SJCRH30 (cell line): ENCODE measurements around the gene SPHK2. TPM values are rescaled to one million over a fixed set of nuclear protein-coding genes. Genes with fewer than 3 reads are reported as not detected.
"Not testable (repeated sequence)": the region's sequence is repeated elsewhere in the genome, so short reads cannot be mapped to it uniquely, and the experiment has no call there.

Experiments
- DNase-seq, 2 experiments: peaks; one replicate each; pipeline ENCODE4 v3.0.0-alpha.2; 2015 to 2020
- H3K27ac ChIP-seq: fragments of 250-450 bp; sonication (Bioruptor Pico); 2 replicates; pipeline ENCODE4 v1.5.1; 2020; ENCODE audit warnings: mild to moderate bottlenecking, moderate library complexity
- H3K27me3 ChIP-seq: fragments of 250-450 bp; sonication (Bioruptor Pico); 2 replicates; pipeline ENCODE4 v1.5.1; 2020; ENCODE audit warnings: mild to moderate bottlenecking, moderate library complexity
- H3K36me3 ChIP-seq: fragments of 250-450 bp; sonication (Bioruptor Pico); 2 replicates; pipeline ENCODE4 v1.5.1; 2020; ENCODE audit warnings: mild to moderate bottlenecking, moderate library complexity
- H3K4me1 ChIP-seq: fragments of 250-450 bp; sonication (Bioruptor Pico); 2 replicates; pipeline ENCODE4 v1.5.1; 2020; ENCODE audit warnings: mild to moderate bottlenecking, moderate library complexity
- H3K4me3 ChIP-seq: fragments of 250-450 bp; sonication (Bioruptor Pico); 2 replicates; pipeline ENCODE4 v1.5.1; 2020; ENCODE audit warnings: mild to moderate bottlenecking, moderate library complexity
- H3K9me3 ChIP-seq: fragments of 250-450 bp; sonication (Bioruptor Pico); replicated peaks from 2 replicates; pipeline ENCODE4 v1.5.1; 2020; ENCODE audit warnings: mild to moderate bottlenecking, moderate library complexity
- total RNA-seq: library from RNA; depleted of rRNA; stranded (reverse); fragments of >200 nt; shearing (Covaris generic); gene quantifications from 2 replicates; pipeline ENCODE4 v1.2.3, GENCODE V29; 2014

Gene SPHK2
- total RNA-seq, 1 experiment from 2014 or later, result 17.4 TPM

DNA sequence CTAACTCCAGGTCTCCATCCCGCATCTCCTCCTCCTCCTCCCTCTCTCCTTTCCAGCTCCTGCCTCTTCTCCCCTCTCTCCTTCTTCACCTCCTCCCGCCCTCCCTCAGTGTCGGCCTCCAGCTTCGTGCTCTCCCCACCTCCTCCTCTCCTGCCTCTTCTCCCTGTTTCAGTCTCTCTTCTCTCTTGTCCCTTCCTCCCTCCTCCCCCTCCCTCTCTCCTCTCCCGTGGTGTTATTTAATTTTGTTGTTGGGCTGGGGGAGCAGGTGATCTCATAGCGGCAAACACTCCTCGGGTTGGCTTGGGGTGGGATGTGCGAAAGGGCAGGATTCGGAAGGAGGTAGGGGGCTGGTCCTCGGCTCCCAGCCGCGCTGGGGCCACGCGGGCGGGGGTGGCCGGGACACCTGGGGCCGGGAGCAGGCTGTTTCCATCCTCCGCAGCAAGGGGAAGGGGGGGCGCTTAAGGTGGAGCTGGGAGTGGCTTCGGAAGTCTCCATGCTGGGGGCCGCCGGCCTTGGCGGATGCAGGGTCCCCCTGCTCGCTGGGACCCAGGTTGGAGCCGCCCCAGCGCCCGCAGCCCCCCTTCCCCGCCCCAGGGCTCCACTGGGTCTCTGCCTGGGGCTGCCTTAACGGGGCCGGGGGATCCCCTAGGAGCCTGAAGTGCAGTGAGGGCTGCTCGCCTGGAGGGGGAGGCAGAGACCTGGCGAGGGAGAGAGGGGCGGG is 26.9 kb downstream of the SPHK2 start, which contains the start of gene CA11:
Gene CA11 (minus strand): TSS at position 187 of the 721 bp plus-strand sequence. CDS start 555 bp downstream, outside the sequence.
- DNase-seq, result peak; percentile 93 to 95
- H3K36me3 ChIP-seq, result no peaks in the 10 kb centered on the region
- no peaks in the 10 kb centered on the region for H3K27me3 ChIP-seq
- H3K9me3 ChIP-seq, result no peaks in the 10 kb centered on the region
- H3K27ac ChIP-seq, result peak within 1 kb of the TSS; percentile 38
- H3K4me3 ChIP-seq, result peak within 1 kb of the TSS; percentile 55
- peaks cover 18% of the 10 kb centered on the region for H3K4me1 ChIP-seq

GRCh38 chr19:48646722-48647216 is 27.5 kb downstream of the SPHK2 start:
- Histone ChIP-seq H3K4me1 (peaks cover 18% of the 10 kb centered on the region), H3K36me3 (no peaks in the 10 kb centered on the region), H3K9me3 (no peaks in the 10 kb centered on the region), H3K27ac (peak overlapping the region; percentile 38; the same call in 1 of the 2 replicates), H3K27me3 (no peaks in the 10 kb centered on the region), H3K4me3 (peak overlapping the region; percentile 55)
- DNase-seq, result no peak

DNA sequence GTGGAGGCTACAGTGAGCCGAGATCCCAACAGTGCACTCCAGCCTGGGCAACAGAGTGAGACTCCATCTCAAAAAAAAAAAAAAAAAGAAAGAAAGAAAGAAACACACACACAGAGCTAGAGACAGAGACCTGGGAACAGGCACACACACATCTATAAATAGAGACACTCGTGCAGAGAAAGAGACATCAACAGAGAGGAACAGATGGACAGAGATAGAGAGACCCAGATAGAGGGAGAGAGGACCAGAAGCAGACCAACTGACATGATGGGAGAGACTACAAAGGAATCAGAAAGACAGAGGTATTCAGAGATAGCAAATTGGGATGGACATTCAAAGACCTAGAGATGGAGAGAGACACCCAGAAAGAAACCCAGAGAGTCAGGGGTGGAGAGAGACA is 28.8 kb downstream of the SPHK2 start:
- H3K36me3 ChIP-seq, result no peaks in the 10 kb centered on the region
- no peaks in the 10 kb centered on the region for H3K9me3 ChIP-seq
- DNase-seq, result no peak
- peaks cover 26% of the 10 kb centered on the region for H3K4me1 ChIP-seq
- H3K27me3 ChIP-seq, result no peaks in the 10 kb centered on the region
- no peak overlapping the region for H3K27ac ChIP-seq
- no peak overlapping the region for H3K4me3 ChIP-seq

DNA sequence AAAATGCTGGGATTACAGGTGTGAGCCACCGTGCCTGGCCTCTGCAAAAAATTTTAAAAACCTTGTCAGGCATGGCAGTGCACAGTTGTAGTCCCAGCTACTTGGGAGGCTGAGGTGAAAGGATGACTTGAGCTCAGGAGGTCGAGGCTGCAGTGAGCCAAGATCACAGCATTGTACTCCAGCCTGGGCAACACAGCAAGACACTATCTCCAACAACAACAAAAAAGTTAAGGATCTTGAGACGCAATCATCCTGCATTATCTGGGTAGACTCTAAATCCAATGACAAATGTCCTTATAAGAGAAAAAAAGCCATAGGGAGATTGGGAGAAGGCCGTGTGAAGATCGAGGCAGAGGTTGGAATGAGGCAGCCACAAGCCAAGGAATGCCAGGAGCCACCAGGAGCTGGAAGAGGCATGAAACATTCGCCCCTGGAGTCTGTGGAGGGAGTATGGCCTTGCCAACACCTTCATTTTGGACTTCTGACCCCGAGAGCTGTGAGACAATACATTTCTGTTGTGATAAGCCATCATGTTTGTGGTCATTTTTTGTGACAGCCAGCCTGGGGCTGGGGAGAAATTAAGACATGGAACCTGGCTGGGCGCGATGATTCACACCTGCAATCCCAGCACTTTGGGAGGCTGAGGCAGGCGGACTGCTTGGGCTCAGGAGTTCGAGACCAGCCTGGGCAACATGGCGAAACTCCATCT is 31.8 kb downstream of the SPHK2 start:
- H3K4me1 ChIP-seq, result peaks cover 40% of the 10 kb centered on the region

GRCh38 chr19:48651683-48652048 is 32.4 kb downstream of the SPHK2 start:
- no peaks in the 10 kb centered on the region for H3K36me3 ChIP-seq
- peaks cover 45% of the 10 kb centered on the region for H3K4me1 ChIP-seq
- H3K27ac ChIP-seq, result no peak overlapping the region
- no peak overlapping the region for H3K4me3 ChIP-seq
- no peaks in the 10 kb centered on the region for H3K27me3 ChIP-seq
- no peaks in the 10 kb centered on the region for H3K9me3 ChIP-seq
- no peak for DNase-seq

More for the DNA sequence above, 31.8 kb downstream of the SPHK2 start:
- Histone ChIP-seq H3K27me3 (no peaks in the 10 kb centered on the region), H3K9me3 (no peaks in the 10 kb centered on the region), H3K4me3 (no peak overlapping the region), H3K36me3 (no peaks in the 10 kb centered on the region), H3K27ac (no peak overlapping the region)
- DNase-seq, result no peak

- Histone ChIP-seq H3K9me3 (no peaks in the 10 kb centered on the region), H3K27me3 (no peaks in the 10 kb centered on the region), H3K36me3 (no peaks in the 10 kb centered on the region), H3K27ac (peak overlapping the region; percentile 93), H3K4me1 (peaks cover 46% of the 10 kb centered on the region), H3K4me3 (no peak overlapping the region)
- DNase-seq, result peak; percentile 99 to 100
Measured at GRCh38 chr19:48654299-48655059, 35.2 kb downstream of the SPHK2 start.

DNA sequence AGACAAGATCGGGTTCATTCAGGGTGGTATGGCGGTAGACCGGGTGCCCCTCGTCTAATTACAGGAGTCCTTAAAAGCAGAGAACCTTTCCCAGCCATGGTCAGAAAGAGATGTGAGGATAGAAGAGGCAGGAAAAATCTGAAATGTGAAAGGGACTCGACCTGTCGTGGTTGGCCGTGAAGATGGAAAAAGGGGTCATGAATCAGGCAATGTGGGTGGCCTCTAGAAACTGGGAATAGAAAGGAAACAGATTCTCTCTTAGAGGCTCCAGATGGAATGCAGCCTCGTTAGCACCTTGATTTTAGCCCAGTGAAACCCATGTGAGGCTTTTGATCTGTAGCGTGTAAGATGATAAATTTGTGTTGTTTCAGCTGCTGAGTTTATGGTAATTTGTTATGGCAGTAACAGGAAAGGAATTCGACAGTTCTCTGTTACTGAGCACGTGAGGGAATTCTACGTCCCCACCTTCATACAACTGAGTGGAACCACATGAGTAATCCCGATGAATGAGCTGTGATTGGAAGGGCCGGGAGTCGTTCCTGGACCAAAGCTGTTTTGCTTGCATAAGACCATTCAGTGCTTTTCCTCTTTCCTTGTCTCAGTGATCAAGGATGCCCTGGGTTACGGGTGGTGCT is 37.7 kb downstream of the SPHK2 start:
- Histone ChIP-seq H3K4me1 (peaks cover 43% of the 10 kb centered on the region), H3K27me3 (no peaks in the 10 kb centered on the region), H3K36me3 (peaks cover 13% of the 10 kb centered on the region), H3K27ac (peak overlapping the region; percentile 93), H3K9me3 (no peaks in the 10 kb centered on the region), H3K4me3 (no peak overlapping the region)
- DNase-seq, result peak; percentile 90 to 97

- Histone ChIP-seq H3K27ac (peak overlapping the region; percentile 93), H3K36me3 (peaks cover 21% of the 10 kb centered on the region), H3K4me1 (peaks cover 38% of the 10 kb centered on the region)
- H3K9me3 ChIP-seq, H3K27me3 ChIP-seq, DNase-seq, H3K4me3 ChIP-seq: not testable (repeated sequence)
Measured at GRCh38 chr19:48657828-48658227, 38.5 kb downstream of the SPHK2 start.

GRCh38 chr19:48658483-48658882 is 39.2 kb downstream of the SPHK2 start:
- Histone ChIP-seq H3K27me3 (no peaks in the 10 kb centered on the region), H3K4me3 (no peak overlapping the region), H3K4me1 (peaks cover 32% of the 10 kb centered on the region), H3K36me3 (peaks cover 28% of the 10 kb centered on the region), H3K27ac (no peak overlapping the region), H3K9me3 (no peaks in the 10 kb centered on the region)
- no peak for DNase-seq

GRCh38 chr19:48659768-48660167 is 40.5 kb downstream of the SPHK2 start:
- no peak overlapping the region for H3K27ac ChIP-seq
- H3K4me3 ChIP-seq, result no peak overlapping the region
- DNase-seq, result no peak
- H3K27me3 ChIP-seq, result no peaks in the 10 kb centered on the region
- H3K9me3 ChIP-seq, result no peaks in the 10 kb centered on the region
- H3K36me3 ChIP-seq, result peaks cover 35% of the 10 kb centered on the region
- peaks cover 24% of the 10 kb centered on the region for H3K4me1 ChIP-seq

DNA sequence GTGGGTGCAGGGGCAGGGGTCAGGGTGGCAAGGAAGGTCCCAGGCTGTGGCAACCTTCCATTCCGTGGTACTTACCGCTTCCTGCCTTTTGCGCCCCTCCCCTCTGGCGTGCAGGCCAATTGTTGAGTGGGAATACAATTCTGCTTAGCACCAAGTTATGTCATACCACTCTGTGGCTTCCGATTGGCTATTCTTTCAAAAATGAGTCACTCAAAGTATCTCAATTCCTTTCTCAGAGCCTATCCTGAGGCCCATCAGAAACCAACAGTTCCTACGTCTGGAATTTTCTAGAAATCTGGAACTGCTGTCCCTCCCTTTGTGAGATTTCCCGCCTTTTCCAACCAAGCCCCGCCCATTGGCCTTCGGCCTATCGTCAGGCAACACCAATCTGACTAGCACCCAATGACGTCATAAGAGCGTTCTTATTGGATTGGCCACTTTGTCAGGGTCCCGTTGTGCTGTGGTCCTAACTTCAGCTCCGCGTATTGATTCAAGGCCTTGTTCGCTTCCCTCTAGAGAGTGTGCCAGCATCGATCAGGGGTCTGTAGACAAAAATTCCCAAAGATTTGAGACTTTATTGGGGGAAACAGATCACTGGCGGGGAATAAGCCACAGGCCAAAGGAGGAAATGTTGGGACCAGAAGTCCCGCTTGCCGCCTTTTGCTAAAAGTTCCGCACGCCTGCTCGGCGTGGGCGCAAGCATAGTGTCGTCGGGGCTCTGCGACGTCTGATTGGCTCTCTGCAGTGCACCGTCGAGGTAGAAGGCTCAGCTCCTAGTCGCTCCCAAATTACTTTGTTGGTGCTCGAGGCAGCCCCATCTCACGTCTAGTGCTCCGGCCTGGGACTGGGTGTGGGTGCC is 41.8 kb downstream of the SPHK2 start:
- peak; percentile 69 to 76 for DNase-seq
- peaks cover 14% of the 10 kb centered on the region for H3K4me1 ChIP-seq
- no peak overlapping the region for H3K27ac ChIP-seq
- peaks cover 35% of the 10 kb centered on the region for H3K36me3 ChIP-seq
- no peak overlapping the region for H3K4me3 ChIP-seq
- H3K27me3 ChIP-seq, result no peaks in the 10 kb centered on the region
- H3K9me3 ChIP-seq, result no peaks in the 10 kb centered on the region

GRCh38 chr19:48661711-48662090 is 42.4 kb downstream of the SPHK2 start:
- peaks cover 9% of the 10 kb centered on the region for H3K4me1 ChIP-seq
- H3K4me3 ChIP-seq, result no peak overlapping the region
- H3K27ac ChIP-seq, result no peak overlapping the region
- DNase-seq, result no peak
- no peaks in the 10 kb centered on the region for H3K27me3 ChIP-seq
- H3K36me3 ChIP-seq, result peaks cover 37% of the 10 kb centered on the region
- H3K9me3 ChIP-seq, result no peaks in the 10 kb centered on the region

GRCh38 chr19:48663667-48664066 is 44.4 kb downstream of the SPHK2 start:
- no peaks in the 10 kb centered on the region for H3K4me1 ChIP-seq
- no peak overlapping the region for H3K27ac ChIP-seq
- H3K9me3 ChIP-seq, result no peaks in the 10 kb centered on the region
- H3K36me3 ChIP-seq, result peaks cover 51% of the 10 kb centered on the region
- H3K27me3 ChIP-seq, result no peaks in the 10 kb centered on the region
- no peak for DNase-seq
- H3K4me3 ChIP-seq, result no peak overlapping the region

DNA sequence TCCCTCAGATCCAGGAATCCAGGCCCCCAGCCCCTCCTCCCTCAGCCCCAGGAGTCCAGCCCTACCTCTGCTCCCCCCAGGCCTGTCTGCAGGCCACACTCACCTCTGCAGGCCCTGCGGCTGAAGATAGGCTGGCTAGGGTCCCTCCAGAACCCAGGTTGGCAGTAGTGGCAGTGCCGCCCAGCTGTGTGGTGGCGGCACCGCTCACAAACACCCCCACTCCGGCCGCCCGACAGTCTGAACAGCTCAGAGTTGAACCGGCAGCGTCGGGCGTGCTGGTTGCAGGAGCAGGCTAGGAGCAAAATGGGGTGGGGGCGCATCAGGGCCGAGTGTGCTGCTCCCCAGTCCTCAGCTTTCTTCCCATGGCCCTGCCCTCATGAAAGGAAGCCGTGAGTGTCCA is 45.2 kb downstream of the SPHK2 start:
- no peaks in the 10 kb centered on the region for H3K4me1 ChIP-seq
- H3K36me3 ChIP-seq, result peaks cover 52% of the 10 kb centered on the region
- DNase-seq, result no peak

More for the DNA sequence above, 45.2 kb downstream of the SPHK2 start:
- H3K27me3 ChIP-seq, result no peaks in the 10 kb centered on the region
- no peaks in the 10 kb centered on the region for H3K9me3 ChIP-seq
- H3K4me3 ChIP-seq, result no peak overlapping the region
- no peak overlapping the region for H3K27ac ChIP-seq
